Fibroblast of gingiva (primary cell): Measurements from ENCODE around the gene NTNG2.

ENCODE experiments used
- DNase-seq: peaks from one replicate; pipeline ENCODE4 v3.0.0-alpha.2; 2011; ENCODE audit warnings: low read depth

NTNG2 gene

DNA sequence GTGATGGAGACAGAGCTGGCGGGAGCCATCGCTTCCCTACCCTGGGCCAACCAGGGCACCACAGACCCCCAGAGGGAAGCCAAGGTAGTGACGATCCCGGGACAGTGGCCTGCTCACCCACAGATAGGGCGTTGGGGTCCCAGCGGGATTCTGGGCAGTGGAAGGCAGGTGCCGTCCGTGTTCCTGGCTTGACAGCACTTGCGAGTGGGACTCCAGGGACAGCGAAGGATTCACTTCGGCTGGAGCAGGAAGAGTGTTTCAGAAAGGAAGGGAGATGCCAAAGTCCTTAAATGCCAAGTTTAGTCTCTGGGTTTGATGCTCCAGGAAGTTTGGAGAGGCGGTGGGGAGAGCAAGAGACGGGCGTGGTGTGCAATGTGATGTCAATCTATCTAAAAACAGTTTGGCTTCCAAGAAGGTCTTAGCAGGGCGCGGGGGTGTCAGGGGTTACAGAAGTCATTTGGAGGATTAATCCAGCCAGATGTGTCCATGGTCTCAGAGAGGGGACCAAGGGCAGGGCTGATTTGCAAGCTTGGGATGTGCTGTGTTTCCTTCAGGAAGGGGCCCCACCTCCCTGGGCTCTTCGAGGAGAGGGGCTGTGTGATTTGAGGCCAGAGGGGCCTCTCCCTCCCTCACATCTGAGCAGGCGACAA, 74.9 kb downstream of the NTNG2 start:
- DNase-seq, result no peak

DNA sequence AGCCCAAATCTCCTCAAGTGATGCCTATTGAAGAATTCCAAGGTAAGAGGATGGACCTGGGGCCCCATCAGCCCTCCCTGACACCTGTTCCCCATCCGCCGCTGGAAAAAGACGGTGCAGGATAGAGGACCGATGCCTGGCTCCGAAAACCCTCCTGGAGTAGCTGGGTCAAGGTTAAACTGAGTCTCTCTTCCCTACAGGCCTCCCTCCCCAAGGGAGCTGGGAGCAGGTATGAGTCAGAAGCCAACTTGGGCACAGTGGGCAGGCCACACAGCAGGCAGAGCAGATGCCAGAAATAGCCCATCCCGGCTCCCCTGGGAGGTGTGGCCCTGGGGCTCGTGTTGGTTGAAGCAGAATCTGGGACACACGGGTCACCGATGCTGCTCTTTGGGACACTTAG, 75.6 kb downstream of the NTNG2 start:
- DNase-seq, result no peak

GRCh38 chr9:132238026-132238972, 76.4 kb downstream of the NTNG2 start:
- DNase-seq, result no peak

DNA sequence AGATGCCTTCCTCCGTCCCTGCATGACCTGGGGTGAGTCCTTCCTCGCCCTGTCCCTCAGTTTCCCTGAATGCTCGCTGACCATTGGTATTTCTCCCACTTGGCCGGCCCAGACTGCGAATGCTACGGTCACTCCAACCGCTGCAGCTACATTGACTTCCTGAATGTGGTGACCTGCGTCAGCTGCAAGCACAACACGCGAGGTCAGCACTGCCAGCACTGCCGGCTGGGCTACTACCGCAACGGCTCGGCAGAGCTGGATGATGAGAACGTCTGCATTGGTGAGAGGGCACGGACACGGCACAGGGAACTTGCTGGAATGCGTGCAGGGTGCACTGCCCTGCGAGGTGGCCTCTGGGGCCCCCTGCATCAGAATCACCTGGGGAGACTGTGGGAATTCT, 77.1 kb downstream of the NTNG2 start:
- DNase-seq, result no peak

- no peak for DNase-seq
Observed at GRCh38 chr9:132239518-132239917, 77.7 kb downstream of the NTNG2 start.

- DNase-seq, result no peak
Observed at GRCh38 chr9:132239999-132240840, 78.4 kb downstream of the NTNG2 start.

GRCh38 chr9:132240841-132241482, 79.1 kb downstream of the NTNG2 start:
- DNase-seq, result peak; percentile 77

DNA sequence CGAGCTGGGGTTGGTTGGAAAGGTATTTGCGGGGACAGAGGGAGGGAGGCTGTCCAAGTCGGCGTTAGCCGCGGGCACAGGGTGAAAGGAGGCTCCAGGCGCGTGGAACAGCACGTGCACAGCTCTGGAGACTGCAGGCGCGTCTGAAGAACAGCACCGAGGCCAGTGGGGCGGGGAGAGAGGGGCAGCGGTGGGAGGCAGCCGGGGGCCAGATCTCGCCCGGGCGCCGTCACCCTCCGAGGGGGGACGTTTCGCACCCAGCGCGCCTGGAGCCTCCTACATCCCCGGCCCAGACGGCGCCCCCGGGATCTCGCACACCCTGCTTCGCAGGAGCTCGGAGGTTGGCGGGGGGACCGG, 79.6 kb downstream of the NTNG2 start:
- DNase-seq, result no peak

DNA sequence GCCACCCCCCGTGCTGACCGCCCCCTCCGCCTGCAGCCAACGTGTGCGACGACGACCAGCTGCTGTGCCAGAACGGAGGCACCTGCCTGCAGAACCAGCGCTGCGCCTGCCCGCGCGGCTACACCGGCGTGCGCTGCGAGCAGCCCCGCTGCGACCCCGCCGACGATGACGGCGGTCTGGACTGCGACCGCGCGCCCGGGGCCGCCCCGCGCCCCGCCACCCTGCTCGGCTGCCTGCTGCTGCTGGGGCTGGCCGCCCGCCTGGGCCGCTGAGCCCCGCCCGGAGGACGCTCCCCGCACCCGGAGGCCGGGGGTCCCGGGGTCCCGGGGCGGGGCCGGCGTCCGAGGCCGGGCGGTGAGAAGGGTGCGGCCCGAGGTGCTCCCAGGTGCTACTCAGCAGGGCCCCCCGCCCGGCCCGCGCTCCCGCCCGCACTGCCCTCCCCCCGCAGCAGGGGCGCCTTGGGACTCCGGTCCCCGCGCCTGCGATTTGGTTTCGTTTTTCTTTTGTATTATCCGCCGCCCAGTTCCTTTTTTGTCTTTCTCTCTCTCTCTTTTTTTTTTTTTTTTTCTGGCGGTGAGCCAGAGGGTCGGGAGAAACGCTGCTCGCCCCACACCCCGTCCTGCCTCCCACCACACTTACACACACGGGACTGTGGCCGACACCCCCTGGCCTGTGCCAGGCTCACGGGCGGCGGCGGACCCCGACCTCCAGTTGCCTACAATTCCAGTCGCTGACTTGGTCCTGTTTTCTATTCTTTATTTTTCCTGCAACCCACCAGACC, 80.2 kb downstream of the NTNG2 start:
- no peak for DNase-seq

GRCh38 chr9:132242621-132243155, 80.8 kb downstream of the NTNG2 start:
- DNase-seq, result no peak

DNA sequence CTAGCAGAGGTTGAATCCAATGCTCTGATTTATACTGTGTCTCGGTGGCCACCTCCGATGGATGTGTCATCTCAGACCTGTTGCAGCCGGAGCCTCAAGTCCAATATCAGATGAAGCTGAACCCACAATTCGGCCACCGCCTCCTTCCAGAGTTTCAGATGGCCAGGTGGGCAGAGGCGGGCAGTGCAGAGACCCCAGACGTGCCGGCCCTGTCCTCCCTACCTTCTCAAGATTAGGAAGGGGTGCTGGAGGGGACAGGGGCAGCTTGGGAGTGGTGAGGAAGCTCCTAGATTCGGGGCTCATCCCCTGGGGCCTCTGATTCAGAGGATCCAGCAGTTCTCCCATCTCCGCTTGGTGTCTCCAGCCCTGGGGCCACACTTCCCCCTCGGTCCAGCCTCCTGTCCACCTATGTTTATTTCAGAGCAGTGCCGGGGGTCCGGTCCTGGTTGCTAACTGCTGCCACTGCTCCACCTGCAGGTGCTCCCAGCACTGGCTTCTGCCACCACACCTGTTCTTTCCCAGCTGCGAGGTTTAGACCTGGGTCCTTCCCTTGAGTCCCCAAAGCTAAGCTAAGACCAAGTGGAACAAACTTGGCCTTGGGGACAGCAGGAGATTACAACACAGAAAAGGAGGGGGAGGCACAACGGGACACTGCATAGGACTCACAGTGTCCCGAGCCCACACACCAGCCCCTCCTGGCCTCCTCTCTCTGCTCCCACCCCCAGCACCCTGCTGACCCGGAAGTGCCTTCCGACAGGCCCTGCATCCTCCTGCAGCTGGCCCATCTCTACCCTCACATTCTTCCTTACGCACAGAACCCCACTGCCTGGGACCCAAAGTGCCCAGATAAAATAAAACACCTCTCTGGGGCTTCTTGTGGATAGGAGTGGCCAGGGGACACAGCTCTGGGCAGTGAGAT, 81.6 kb downstream of the NTNG2 start:
- DNase-seq, result no peak

- DNase-seq, result peak; percentile 43
Observed at GRCh38 chr9:132244582-132245455, 83.0 kb downstream of the NTNG2 start.

DNA sequence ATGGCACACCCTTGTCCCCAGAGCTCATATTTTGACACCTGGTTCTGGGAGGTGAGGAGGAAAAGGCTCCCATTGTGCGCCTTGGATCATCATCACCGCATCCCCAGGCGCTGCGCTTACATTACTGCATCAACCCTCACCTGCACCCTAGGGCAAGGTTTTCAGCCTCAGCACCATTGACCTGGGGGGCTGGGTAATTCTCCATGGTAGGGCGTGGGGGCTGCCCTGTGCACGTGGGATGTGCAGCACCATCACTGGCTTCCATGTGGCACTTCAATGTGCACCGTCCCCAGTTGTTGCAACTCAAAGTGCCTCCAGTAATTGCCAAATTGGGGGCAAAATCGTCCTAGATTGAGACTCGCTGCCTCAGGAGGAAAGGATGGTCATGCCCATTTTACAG, 83.6 kb downstream of the NTNG2 start:
- DNase-seq, result no peak

GRCh38 chr9:132247942-132248341, 86.1 kb downstream of the NTNG2 start:
- DNase-seq, result no peak

DNA sequence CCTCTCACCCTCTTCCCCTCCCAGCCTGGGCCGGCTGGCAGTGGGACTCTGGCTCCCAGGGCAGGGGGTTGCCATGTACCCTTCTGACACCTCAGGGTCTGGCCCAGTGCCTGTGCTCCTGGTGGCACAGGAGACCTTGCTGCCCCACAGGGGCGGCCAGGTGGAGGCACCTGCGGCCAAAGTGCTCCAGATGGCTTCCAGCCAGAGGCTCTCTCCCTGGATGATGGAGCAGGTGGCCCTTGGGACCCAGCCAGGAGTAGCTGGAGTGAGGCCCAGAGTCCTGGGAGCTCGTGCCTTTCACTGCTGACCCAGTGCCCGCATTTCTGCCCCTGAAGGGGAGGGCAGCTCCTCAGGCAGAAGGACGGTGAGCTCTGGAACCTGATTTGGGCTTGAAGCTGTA, 87.3 kb downstream of the NTNG2 start:
- no peak for DNase-seq

DNA sequence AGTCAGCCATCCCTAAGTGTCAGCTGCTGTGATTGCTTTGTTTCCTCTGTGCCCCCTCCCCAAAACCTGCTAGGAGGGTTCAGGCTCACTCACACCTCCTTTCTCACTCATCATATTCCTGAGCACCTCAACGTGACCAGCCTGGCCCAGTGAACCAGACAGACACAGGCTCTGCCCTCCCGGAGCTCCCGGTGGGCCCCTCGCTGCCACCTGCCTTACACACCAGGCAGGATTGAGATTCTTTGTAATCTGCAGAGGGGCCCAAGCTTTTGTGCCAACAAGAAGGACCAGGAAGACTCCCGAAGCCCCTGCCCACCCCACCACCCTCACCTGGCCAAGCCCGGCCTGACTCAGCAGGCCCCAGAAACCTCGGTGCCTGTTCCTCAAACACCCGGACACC, 87.8 kb downstream of the NTNG2 start:
- no peak for DNase-seq

GRCh38 chr9:132250324-132251262, 88.7 kb downstream of the NTNG2 start:
- DNase-seq, result no peak

DNA sequence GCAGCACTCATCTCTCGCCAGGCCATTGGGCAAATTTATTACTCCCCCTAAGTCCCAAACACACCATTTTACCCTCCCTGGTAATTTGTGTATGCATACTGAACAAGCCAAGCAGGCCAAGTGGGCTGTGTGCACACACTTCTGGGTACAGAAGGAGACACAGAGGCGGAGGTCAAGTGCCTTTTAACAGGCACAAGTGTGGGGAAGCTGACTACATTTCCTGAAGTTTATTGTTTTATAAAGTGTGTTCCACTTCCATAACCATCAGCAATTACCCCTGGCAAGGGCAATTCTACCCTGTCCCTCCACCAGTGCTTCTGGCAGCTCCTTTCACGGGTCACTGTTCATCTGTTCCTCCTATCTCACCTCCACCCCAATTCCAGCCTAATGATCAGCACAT, 99.0 kb downstream of the NTNG2 start:
- no peak for DNase-seq
